ENCODE measurements around the gene DAGLA.

- TF ChIP-seq EZH2 (IDR thresholded peaks at IDR 0.05; ENCODE audit: low read length, unreplicated experiment) (no peak), CTCF (conservative IDR thresholded peaks at IDR 0.05; ENCODE audit: low read depth, low read length) (no peak), EZH2phosphoT487 (IDR thresholded peaks at IDR 0.05; ENCODE audit: borderline replicate concordance, low read length) (no peak)
Measured at GRCh38 chr11:61656347-61657077, 23.7 kb upstream of the DAGLA start.

Data from PC-3 (cell line).